Amygdala (tissue), 56 donors: ENCODE results near the gene PRR7.

Experiments used
- DNase-seq, 56 donors: peaks; one replicate each; lab custom pipeline; 2025; lab: John Stamatoyannopoulos, UW

The PRR7 gene

DNA sequence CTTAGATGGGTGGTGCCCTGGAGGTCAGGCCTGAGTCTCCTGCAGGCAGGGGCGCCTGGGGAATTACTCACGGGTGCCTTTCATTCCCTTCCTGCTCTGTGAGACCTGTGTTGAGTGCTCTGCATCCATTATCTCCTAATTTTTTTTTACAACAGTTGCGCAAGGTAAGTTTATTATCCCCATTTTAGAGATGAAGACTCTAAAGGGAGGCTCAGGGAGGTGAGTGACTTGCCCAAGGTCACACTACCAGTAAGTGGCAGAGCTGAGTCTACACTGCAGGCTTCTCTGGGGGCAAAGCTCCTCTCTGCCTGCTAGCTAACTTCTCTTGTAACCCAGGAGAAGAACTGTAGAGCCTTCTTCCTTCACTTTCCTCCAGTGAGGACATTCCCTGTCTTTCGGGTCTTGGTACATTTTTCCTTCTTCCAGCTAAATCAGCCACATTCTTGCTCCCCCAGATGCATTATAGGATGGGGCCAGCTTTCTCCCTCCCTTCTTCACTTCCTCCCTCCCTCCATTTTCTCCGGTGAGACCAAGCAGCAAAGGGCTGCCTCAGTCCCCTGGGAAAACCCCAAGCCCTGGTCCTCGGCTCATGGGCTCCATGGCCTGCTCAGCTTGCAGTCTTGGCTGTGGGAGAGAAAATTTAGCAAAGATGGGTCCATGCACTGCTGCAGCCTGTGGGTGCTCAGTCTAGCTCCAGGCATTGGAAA, 1.8 kb downstream of the PRR7 start:
- DNase-seq: no peak

DNA sequence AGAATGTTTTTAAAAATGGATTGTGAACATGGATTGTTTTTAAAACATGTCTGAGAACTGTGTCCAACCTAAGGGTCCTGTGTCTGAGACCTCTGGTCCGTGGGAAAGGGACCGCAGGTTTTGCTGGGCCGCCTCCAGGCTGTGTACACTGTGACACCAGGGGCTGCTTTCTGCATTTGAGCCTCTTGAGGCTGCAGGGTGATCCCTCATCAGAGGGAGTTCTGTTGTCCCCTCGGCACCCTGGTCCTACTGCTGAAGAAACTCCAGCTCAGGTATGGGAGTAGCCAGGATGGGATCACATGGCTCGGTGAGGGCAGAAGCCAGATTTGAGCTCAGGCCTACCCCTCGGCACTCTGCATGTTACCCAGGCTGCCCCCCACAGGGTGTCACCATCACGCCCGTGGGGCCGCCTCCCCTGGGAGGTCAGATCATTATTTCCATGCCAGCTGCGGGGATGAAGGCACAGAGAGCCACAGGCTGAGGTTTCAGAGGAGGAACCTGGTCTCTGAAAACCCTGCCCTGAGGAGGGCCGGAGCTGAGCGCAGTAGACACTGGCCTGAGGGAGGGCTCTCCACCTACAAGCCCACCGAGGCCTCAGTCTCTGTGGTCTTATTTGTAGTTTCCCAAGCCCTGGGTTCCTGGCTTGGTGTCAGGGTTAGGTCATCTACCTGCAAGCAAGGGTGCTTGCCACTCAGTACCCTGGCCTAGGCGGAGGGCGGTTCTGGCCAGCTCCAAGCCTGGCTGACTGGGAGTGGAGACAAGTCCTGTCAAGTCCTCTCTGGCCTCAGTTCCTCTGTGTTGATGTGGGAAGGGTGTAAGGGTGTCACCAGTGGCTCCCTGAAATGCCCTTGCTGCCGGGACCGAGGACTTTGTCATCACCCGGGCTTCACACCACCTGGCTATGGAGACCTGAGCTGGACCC, 2.8 kb downstream of the PRR7 start:
- no peak for DNase-seq

DNA sequence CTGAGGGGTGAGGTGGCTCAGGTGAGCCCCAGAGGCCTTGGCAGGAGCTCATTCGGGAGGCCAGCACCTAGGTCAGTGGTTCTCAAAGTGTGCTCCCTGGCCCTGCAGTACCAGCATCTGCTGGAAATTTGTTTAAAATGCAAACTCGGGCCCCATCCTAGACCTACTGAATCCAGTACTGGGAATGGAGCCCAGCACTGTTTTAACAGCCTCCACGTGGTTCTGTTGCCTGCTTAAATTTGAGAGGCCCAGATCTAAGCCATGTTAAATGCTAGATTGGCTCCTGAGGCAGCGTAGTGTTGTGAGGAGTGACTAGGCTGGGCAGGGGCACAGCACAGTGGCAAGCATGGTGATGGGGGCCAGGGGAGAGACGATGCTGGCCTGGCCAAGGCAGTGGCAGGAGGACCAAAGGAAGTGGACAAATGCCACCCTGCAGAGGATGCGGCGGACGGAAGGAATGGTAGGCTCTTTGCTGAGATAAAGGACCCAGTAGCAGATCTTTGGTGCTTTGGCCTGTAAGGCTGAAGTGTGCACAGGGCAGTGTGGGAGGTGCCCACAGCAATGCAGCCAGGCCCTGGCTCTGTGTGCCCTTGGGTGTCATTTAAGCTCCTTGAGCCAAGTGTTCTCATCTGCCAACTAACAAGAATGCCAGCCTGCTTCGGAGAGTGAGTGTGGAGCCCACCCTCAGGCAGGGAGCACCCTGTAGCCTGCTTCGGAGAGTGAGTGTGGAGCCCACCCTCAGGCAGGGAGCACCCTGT, 4.2 kb downstream of the PRR7 start:
- peak in 10 of 56 donors; percentile 19 to 51 (median 38) for DNase-seq

DNA sequence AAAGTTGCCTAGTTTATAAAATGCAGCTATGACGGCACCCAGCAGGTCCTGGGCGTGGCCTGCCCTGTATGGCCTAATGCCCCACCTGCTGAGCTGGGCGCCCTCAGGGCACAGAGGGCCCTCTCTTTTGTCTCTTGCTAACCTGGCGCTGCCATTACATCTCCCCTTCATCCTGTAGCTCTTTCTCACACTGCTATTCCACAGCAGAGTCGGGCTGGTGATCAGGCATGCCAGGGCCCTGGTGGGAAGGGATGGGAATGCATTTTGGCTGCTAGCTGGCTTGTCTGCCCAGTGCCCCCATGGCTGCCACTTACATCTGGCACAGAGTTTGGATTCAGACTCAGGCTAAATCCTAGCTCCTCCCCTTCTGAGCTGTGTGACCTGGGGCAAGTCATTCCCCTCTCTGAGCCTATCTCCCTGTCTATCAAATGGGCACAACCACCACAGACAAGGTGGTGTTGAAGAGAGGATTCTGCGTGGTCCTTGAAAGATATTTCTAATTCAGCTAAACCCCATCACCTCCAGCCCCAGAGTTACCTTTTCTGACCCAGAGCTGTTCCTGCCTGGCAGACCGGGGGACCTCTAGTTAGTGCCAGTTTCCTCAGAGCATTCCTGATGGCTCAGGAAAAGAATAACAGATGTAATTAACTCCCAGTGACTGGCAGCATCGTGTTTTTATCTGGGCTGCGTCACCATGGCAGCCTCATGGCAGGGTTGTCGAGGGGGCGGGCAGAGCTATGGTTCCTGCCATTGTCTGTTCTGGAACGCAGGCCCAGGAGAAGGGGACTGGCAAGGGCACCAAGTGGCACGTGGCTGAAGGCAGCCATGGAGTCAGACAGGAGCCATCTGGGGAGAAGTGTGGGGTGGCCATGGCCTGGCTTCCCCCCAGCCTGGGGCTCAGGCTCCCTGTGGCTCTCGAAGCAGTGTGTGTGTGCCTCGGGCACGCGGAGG, 6.3 kb downstream of the PRR7 start:
- DNase-seq: peak in 39 of 56 donors; percentile 16 to 68 (median 41)

DNA sequence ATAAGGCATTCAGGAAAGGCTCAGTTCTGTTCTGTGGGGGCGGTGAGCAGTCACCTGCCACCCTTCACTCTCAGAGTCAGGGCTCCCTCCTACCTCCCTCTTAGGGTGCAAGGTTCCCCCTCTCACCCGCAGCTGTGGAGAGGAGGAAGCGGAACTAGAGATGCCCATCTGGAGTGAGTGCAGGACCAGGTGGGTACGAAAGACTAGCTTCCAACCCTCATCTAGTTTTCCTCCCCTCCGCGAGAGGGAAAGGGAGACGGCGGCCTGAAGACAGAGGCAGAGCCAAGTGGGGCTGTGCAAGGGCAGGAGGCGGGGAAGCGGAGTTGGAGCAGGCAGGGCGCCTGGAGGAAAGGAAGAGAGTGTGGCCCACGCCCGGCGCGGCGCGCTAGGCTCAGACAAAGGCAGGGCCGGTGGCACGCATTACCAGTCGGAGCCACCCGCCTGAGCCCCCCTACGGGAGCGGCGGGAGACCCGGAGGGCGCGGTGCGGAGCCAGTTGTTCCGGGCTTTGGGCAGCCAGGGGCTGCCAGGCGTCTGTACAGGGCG, 7.3 kb downstream of the PRR7 start:
- peak in 23 of 56 donors; percentile 28 to 69 (median 52) for DNase-seq

DNA sequence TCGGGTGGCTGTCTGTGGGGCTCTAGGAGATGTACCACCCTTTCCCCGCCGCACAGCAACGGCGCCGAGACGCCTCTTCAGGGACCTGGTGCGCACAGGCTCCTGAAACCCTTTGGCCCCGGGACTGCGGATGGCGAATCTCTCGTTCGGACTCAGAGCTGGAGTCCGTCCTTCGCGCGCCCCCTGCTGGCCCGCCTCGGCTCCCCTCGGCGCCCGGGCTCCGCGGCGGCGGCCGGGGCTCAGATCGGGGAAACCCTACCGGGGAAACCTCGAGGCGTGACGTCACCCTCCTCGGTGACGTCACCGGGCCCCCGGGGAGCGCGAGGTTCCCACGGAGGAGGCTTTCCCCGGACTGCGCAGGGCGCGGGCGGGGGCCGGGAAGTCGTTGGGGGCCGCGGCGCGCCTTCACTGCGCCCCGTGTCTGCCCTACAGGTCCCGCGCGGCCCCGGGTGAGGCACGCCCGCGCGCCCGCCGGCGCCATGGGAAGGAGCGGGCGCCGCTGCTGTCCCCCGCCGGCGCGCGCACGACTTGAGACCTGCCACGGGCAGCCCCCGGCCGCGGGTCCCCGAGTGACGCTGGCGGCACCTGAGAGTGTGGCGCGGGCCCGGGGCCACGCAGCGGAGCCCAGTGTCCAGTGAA, 7.9 kb downstream of the PRR7 start:
- DNase-seq: peak; percentile 25 to 94 (median 72)

DNA sequence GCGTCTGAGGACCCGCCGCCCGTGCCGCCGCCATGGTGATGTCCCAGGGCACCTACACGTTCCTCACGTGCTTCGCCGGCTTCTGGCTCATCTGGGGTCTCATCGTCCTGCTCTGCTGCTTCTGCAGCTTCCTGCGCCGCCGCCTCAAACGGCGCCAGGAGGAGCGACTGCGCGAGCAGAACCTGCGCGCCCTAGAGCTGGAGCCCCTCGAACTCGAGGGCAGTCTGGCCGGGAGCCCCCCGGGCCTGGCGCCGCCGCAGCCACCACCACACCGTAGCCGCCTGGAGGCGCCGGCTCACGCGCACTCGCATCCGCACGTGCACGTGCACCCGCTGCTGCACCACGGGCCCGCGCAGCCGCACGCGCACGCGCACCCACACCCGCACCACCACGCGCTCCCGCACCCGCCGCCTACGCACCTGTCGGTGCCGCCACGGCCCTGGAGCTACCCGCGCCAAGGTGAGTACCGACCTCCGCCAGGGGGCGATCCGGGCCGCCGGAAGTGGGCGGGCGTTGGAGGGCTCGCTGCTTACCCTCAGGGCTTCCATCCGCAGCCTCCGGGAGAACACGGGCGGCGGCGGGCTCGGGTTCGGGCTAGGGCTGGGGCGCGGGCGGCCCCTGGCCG, 8.5 kb downstream of the PRR7 start:
- DNase-seq: peak in 37 of 56 donors; percentile 15 to 70 (median 40)

DNA sequence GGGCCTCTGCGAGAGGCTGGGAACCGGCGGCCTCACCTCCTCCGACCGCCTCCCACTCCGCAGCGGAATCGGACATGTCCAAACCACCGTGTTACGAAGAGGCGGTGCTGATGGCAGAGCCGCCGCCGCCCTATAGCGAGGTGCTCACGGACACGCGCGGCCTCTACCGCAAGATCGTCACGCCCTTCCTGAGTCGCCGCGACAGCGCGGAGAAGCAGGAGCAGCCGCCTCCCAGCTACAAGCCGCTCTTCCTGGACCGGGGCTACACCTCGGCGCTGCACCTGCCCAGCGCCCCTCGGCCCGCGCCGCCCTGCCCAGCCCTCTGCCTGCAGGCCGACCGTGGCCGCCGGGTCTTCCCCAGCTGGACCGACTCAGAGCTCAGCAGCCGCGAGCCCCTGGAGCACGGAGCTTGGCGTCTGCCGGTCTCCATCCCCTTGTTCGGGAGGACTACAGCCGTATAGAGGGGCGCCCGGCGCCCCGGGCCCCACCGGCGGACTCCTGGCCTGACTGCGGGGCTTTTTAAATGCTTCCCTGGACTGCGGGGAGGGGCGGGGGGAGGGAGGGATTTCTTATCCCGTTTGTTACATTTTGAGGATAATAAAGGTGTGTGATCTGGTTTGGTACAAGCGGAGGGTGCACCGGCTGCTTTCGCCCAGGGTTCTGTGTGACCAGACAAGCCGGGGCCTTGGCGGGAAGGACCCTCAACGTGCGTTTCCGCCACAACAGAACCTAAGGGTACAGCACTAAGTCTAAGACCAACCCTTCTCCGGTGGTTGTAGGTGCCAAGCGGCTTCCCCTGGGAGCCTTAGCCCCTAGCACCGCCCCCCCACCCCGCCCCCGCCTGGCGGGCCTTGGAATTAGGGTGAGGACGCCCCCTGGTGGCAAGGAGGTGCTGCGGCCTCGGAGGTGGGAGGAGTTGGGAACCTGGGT, 9.3 kb downstream of the PRR7 start:
- DNase-seq: peak in 54 of 56 donors; percentile 23 to 88 (median 67)

DNA sequence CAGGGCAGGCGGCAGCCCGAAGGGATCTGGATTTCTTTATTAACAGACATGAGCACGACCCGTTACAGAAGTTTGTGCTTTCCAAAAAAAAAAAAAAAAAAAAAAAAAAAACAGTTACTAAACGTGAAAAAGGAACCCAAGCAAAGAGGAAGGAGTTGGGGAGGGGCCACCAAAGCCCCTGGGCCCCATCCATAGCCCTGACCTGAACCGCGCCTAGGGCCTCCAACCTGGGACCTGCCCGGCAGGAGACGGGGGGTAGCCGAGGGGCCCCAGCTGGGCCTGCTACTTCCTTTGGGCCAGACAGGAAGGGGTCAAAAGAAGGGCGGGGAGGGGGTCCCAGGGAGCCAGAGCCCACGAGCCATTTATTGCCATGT, 10.0 kb downstream of the PRR7 start:
- no peak for DNase-seq

DNA sequence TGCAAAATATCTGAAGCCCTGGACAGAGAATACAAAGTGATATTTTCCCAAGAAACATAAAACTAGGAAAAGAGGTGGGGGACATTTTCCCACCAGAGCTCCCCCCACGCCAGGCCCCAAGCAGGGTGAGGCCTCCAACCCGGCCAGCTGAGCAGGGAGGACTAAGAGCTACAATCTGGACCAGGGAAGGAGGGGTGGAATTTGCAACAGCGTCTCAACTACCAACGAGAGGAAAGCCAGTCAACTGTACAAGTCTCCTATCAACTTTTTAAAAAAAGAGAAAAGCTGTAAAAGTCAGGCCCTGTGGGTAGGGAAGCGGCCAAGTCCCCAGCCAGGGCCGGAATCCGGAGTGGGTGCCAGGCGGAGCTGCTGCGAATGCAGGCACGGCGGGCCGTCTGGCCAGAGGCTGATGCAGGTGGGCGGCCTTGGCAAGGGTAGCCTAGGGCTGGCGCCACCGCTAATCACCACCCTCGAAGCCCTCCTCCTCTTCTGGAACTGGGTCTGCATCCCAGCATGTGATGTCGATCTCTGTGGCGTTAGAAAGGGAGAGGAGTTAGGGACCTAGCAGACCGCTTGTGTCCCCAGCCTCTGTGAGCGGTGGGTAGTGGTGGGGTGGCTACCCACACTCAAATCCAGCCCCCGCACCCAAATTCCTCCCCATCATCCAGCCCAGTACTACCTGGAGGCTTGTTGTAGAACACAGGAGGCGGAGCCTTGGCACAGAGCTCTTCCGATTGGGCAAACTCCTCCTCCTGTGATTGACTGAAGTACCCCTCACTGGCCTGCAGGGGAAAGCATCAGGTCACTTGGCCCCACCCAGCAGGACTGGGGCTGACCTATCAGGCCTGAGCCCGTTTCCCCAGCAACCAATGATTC, 10.6 kb downstream of the PRR7 start:
- peak in 52 of 56 donors; percentile 20 to 90 (median 75) for DNase-seq

DNA sequence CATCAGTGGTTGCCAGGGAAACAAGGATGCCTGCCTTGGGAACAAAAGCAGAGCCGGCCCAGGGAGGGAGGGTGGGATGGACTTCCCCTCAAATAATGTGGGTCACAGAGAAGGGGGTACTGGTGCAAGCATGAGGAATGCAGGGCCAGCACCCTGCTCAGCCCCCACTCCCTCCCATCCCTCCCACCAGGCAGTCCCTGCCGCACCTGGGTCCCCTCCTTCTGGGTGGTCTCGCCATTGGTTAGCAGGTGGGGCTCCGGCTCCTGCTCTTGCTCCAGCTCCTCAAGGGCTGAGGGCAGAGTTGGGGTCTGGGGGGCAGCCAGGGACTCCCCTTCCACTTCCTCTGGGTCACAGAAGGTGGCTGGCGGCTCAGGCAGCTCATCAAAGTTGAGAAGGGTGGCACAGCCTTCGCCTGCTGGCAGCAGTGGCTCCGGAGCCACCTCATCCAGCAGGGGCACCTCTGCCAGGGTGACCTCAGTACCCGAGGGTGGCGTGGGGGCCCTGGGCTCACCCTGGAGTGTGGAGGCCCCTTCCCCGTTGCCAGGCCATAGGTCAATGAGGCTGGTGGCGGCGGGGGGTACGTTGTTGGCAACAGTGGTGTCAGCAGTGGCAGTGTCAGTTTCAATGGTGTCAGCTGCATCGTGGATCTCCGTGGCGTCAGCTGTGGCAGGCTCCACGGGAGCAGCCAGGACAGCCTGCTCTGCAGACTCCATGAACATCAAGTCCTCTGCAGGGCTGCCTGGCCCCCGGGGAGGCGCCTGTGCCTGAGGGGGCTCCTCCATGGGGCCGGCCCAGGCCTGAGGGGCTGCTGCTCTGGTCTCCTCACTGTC, 11.5 kb downstream of the PRR7 start:
- DNase-seq: no peak

DNA sequence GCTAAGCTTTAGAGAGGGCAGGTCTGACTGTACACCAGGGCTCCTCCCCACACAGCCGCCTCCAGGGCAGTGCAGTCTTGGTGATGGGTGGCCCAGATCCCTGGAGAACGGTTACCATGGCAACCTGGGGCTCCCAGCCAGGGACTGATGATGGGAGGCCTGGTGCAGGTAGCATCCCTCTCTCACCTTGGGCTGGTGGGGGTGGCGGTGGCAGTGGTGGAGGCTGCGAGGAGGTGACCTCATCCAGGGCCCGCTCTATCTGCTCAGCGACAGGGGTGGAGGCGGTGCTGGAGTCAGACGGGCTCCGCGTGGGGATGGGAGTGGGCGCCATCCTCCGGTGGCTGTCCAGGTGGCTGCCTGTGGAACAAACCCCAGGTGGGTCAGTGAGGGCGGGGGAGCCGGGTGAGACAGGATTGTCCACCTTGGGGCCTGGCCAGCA, 12.3 kb downstream of the PRR7 start:
- peak in 17 of 56 donors; percentile 13 to 65 (median 32) for DNase-seq

DNA sequence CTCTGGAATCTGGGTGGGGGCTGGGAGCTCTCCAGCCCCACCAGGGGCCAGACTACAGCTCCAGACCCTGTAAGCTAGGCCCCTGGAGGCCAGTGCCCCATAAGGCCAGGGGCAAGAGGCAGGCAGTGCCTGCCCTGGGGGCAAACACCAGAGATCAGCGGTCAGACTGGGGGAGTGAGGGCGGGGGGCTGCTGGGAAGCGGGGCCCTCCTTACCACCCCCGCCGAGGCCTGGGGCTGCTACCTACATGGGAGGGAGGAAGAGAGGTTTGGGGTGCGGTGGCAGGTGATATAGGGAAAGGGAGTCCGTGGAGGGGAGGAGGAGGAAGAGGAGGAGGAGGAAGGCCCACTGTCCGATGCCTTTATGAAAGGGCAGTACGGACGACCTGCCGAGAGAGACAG, 12.7 kb downstream of the PRR7 start:
- DNase-seq: no peak

DNA sequence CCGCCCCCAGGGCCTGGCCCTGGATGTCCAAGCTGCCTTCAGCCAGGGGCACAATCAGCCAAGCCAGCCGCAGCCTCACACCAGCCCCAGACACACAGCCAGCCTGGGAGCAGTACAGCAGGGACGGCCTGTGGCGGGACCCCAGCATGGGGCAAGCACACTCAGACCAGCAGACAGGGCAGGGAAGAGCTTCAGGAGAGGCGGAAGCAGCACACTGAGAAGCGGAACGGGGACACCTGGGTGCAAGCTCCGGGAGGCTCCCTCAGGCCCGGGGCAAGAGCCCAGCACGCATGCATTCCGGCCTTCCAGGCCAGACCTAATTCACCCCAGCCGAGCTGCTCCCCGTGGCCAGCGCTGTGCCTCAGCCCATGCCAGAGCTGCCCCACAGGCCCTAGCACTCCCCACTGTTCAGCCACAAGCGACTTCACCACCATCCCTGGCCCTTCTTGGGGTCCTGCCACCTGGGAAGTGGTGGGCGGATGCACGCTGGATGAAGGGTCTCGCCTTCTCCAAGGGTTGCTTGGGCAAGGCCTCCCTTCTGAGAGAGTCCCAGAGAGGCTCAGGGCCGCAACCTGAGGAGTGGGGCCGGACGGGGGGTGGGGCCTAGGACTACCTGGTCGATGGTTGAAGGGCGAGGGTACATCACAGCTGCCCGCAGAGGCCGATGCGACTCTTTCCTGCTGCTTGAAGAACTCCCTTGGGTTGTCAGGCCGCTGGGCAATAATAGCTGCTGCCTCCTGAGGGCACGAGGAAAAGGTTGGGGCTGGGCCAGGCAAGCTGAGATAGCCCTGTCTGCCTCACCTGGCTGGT, 13.4 kb downstream of the PRR7 start:
- DNase-seq: no peak
